ENCODE results near the gene C6orf47.

The C6orf47 gene

DNA sequence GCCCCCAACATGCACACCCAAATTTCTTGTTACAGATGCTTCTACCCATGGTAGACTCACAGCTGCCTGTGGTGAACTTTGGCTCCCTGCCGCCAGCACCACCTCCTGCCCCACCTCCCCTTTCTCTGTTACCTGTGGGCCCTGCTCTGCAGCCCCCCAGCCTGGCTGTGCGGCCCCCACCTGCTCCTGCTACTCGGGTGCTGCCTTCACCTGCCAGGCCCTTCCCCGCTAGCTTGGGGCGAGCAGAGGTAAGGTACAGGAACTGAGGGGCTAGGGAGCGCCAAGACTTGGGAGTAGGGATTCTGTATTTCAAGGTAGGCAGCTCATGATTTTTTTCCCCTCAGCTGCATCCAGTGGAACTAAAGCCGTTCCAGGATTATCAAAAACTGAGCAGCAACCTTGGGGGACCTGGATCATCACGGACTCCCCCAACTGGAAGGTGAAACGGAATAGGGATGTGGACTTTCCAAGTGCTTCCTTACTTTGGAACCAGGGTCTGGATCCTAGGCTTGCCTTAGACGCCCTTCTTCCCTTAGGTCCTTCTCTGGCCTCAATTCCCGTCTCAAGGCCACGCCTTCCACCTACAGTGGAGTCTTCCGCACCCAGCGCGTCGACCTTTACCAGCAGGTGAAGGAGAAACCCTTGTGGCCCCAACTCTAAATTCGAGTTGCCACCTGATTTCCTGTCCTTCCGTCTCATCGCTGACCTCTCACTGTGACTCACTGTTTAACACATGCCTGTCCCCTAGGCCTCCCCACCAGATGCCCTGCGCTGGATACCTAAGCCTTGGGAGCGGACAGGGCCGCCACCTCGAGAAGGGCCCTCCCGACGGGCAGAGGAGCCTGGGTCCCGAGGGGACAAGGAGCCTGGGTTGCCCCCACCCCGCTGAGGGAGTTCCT is 23.6 kb downstream of the C6orf47 start:
- no peak for DNase-seq (ENCODE audit: low spot score)

GRCh38 chr6:31634969-31635575 is 25.5 kb downstream of the C6orf47 start:
- DNase-seq (ENCODE audit: low spot score): no peak

DNA sequence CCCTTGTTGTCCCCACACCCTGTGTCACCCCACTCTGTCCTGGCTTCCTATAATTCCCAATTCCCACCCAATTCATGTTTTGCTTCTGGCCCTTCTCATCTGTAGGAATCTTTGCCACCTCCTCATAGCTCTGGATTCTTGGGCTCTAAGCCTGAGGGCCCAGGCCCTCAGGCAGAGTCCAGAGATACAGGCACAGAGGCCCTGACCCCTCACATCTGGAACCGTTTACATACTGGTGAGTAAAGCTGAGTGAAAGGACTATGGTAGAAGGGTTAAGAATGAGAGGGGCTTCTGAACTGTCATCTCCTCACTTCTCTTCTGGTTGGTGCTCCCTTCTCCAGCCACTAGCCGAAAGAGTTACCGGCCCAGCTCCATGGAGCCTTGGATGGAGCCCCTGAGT is 26.4 kb downstream of the C6orf47 start:
- no peak for DNase-seq (ENCODE audit: low spot score)

DNA sequence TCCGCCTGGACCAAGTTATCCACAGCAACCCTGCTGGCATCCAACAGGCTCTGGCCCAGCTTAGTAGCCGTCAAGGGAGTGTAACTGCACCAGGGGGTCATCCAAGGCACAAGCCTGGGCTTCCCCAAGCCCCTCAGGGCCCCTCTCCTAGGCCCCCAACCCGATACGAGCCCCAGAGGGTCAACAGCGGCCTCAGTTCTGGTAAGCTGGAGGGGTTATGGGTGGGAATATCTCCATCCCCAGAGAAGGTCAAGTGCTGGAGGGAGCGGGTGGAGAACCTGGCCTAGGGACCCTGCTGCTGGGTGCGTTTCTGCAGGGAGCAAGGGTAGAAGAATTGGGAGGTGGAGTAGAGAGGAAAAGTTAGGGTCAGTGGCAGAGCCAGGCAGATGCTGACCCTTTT is 27.1 kb downstream of the C6orf47 start:
- DNase-seq (ENCODE audit: low spot score): no peak

GRCh38 chr6:31632279-31632946 is 28.2 kb downstream of the C6orf47 start:
- no peak for DNase-seq (ENCODE audit: low spot score)

GRCh38 chr6:31631681-31632278 is 28.8 kb downstream of the C6orf47 start:
- no peak for DNase-seq (ENCODE audit: low spot score)

GRCh38 chr6:31631209-31631608 is 29.4 kb downstream of the C6orf47 start:
- DNase-seq (ENCODE audit: low spot score): no peak

DNA sequence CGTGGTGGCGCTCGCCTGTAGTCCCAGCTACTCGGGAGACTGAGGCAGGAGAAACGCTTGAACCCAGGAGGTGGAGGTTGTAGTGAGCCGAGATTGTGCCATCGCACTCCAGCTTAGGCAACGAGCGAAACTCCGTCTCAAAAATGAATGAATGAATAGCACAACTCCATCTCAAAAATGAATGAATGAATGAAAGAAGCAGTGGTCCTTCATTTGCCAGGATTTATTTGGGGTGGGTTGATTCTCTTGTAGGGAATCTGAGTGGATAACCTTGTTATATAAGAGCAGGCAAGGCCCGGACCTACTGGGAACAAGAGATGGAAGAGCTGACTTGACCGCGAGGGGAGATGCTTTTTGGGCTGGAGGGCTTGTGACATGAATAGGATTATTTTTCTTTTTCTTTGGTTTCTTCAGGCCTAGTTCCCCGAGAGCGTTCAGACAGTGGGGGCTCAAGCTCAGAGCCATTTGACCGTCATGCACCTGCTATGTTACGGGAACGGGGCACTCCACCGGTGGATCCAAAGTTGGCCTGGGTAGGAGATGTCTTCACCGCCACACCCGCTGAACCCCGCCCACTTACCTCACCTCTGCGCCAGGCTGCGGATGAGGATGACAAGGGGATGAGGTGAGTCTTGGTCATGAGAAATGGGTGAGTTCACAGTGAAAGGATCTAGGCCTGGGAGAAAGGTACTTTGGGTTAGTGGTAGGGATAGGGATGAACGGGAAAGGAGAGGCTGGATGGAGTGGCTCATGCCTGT is 30.2 kb downstream of the C6orf47 start:
- no peak for DNase-seq (ENCODE audit: low spot score)

DNA sequence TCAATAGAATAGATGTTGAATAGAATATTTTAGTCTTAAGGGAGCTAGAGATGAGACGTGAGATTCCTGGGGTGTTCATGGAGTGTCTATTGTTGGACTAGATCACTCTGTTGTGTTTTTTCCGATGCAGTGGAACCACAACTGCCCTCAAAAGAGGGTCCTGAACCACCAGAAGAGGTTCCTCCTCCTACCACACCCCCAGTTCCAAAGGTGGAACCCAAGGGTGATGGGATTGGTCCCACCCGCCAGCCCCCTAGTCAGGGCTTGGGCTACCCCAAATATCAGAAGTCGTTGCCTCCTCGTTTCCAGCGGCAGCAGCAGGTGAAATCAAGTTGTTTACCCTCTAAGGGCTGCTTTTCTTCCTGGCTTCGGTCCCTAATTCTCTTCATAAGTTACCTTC is 31.6 kb downstream of the C6orf47 start:
- DNase-seq (ENCODE audit: low spot score): no peak

DNA sequence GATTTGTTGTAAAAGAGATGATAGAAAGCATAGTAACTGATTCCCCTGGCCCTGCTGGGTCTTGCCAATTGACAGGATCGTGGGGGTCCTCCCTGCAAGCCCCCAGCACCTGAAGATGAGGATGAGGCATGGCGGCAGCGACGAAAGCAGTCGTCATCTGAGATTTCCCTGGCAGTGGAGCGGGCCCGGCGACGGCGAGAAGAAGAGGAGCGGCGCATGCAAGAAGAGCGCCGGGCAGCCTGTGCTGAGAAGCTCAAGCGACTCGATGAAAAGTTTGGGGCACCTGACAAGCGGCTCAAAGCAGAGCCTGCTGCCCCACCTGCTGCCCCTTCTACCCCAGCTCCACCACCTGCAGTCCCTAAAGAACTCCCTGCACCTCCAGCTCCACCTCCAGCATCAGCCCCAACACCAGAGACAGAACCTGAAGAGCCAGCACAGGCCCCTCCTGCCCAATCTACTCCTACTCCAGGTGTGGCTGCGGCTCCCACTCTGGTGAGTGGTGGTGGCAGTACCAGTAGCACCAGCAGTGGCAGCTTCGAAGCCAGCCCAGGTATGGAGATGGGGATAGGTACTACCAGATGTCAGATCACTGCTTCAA is 32.8 kb downstream of the C6orf47 start:
- no peak for DNase-seq (ENCODE audit: low spot score)

DNA sequence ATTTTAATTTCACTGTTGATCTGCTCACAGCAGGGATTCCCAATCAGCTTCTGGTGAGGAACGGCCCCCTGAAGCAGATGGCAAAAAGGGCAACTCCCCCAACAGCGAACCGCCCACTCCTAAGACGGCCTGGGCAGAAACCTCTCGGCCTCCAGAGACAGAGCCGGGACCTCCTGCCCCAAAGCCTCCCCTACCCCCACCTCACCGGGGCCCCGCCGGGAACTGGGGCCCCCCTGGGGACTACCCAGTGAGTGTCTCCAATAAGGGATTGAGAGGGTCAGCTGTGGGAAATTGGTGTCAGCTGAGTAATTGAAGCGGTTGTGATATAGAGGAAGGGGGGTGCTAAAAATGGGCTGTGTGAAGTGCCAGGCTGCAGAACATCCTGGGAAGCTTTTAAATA is 33.6 kb downstream of the C6orf47 start:
- no peak for DNase-seq (ENCODE audit: low spot score)

DNA sequence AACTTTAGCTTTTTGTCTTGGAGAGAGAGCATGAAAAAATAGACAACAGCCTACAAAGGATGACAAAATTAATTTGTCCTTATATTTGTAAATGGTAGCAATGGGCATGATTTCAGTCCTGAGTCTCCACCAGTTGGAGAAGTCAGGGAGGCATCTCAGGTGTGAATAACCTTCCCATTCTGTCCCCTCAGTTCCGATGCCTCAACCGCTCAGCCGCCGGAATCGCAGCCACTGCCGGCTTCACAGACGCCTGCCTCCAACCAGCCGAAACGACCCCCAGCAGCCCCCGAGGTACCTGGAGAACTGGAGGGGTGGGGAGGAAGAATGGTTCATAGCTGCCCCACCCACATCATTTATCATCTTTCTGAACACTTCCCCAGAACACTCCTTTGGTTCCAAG is 36.5 kb downstream of the C6orf47 start:
- DNase-seq (ENCODE audit: low spot score): no peak

DNA sequence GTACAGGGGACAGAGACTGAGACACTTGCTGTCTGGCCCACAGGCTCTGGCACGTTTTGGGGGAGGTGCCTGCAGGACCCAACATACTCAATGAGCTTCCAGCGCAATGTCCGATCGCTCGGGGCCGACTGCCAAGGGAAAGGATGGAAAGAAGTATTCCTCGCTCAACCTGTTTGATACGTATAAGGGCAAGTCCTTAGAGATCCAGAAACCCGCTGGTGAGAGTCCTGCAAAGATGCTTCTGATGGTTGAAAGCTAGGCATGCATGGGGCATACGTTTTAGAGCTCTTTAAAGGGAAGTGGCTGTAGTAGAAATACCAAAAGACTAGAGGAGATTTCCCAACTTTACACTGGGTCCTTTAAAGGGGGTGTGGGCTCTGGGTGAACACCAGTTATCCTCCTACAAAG is 37.9 kb downstream of the C6orf47 start:
- no peak for DNase-seq (ENCODE audit: low spot score)

GRCh38 chr6:31621991-31622390 is 38.6 kb downstream of the C6orf47 start:
- no peak for DNase-seq (ENCODE audit: low spot score)

GRCh38 chr6:31621320-31621939 is 39.1 kb downstream of the C6orf47 start:
- no peak for DNase-seq (ENCODE audit: low spot score)

- no peak for DNase-seq (ENCODE audit: low spot score)
Observed at GRCh38 chr6:31620586-31621319, 39.8 kb downstream of the C6orf47 start, which contains the start of gene PRRC2A. TSS of gene PRRC2A (plus strand) at chr6:31620715. CDS start at chr6:31622790, 2,075 bp downstream.

DNA sequence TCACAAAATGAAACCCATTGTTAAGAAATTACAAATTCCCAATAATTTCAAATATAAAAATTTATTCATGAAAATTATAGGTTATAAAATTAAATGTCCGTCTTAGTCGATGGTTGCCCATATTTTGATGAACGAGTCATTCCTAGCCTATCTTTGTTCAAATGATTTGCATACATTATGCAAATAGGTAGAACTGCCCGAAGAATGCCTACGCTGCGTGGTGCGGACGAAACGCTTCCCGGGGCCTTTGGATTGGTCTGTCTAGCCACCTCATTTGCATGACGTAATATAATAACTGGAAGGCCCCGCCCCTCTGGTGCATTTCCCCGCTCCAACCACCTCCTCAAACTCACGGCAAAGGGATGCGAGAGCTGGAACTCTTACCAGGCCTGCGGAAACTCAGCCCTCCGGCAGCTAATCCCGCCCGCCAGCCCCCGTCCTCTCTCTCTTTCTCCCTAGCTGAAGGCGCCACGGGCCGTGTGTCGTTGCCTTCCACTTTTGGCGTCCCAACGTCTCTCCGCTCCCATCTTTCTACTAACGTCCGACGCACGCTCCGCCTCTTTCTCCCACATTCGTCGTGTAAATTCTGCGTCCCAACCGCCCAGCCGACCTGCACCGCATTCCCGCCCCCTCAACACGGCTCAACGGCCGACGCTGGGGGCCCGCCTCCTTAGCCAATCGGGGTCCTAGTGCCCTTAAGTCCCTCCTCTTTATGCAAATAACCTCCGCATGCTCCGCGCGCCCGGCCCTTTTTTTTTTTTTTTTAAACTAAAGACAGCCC is 40.6 kb downstream of the C6orf47 start:
- peak; percentile 99 for DNase-seq (ENCODE audit: low spot score)

- DNase-seq (ENCODE audit: low spot score): no peak
Observed at GRCh38 chr6:31617010-31617409, 43.6 kb downstream of the C6orf47 start.

GRCh38 chr6:31615748-31616147 is 44.8 kb downstream of the C6orf47 start:
- DNase-seq (ENCODE audit: low spot score): no peak
